Measurements from ENCODE around the gene STX12.

- TF ChIP-seq CTCF (IDR thresholded peaks at IDR 0.05) (peak; percentile 76 to 94 (median 93)), POLR2A (IDR thresholded peaks at IDR 0.05; ENCODE audit: low read depth) (no peak), POLR2AphosphoS5 (IDR thresholded peaks at IDR 0.05) (peak in 1 of 2 donors; percentile 41)
Measured at GRCh38 chr1:27858072-27858948, 85.3 kb downstream of the STX12 start.

Data from esophagus muscularis mucosa (tissue), 3 donors.